Type B pancreatic cell (in vitro differentiated cells): ENCODE results near the gene EPS15. TPM values are rescaled to one million over a fixed set of nuclear protein-coding genes. Genes with fewer than 3 reads are reported as not detected.
A peak's percentile ranks its signal among the peaks of the same experiment; 100 is the strongest.

Experiments used
- DNase-seq: peaks from one replicate; pipeline ENCODE4 v3.0.0; 2021; ENCODE audit warnings: mixed read lengths; ENCODE audit not compliant: unreplicated experiment; ENCODE audit errors: extremely low spot score
- H3K27ac Mint-ChIP-seq: 2 replicates; pipeline ENCODE4 v1.8.0; 2021; ENCODE audit warnings: mild to moderate bottlenecking, mixed read lengths
- H3K27me3 Mint-ChIP-seq: 2 replicates; pipeline ENCODE4 v1.8.0; 2021; ENCODE audit warnings: mixed read lengths
- H3K36me3 Mint-ChIP-seq: 2 replicates; pipeline ENCODE4 v1.8.0; 2021; ENCODE audit warnings: mixed read lengths
- H3K4me1 Mint-ChIP-seq: one replicate; pipeline ENCODE4 v1.8.0; 2021; ENCODE audit warnings: mixed read lengths; ENCODE audit not compliant: unreplicated experiment
- H3K4me3 Mint-ChIP-seq: 2 replicates; pipeline ENCODE4 v1.8.0; 2021; ENCODE audit warnings: mild to moderate bottlenecking, mixed read lengths
- H3K9me3 Mint-ChIP-seq: 2 replicates; pipeline ENCODE4 v1.8.0; 2021; ENCODE audit warnings: mixed read lengths
- total RNA-seq: library from RNA; stranded (reverse); gene quantifications from 2 replicates; pipeline ENCODE4 v1.2.1, GENCODE V29; 2021; ENCODE audit warnings: low replicate concordance
- TF ChIP-seq, protein P1 (sequence below): fragments of 200-600 bp; sonication (generic); conservative IDR thresholded peaks from 2 replicates; pipeline ENCODE4 v1.5.0; 2021; ENCODE audit warnings: antibody characterized with exemption, mild to moderate bottlenecking

EPS15 gene
- total RNA-seq, 1 donor from 2014 or later, result 49.4 TPM

DNA sequence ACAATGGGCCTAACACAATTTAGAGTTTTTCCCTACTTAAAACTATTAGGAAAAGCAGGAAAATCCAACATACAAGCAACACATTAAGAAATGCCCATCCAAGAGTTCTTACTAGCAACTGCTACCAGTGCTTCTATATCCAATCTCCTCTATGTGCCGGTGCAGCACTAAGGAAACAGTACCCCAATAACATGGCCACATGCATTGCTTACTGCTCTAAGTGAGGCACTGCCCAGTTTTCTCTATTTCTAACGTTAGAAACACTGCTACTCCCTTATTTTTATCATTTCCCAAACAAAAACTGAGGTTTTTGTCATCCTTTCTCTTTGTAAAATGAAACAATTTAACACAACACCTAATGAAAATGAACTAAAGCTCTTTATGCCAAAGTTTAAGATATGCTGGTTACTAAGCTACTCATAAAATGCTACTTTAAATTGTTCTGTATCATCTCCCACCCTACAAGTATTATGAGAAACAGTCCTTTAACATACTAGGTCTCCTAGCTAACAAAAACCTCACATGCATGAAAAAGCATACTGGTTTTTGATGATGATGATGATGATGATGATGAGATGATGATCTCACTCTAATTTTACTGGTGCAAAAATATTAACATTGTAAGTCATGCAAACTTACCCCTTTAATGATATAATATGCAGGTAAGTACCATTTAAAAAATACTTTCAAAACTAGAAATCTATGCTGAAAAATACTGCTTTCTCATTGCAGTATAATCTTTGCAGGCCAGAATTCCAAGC lies 98.0 kb downstream of the EPS15 start:
- peaks cover 22% of the 10 kb centered on the region for H3K4me1 Mint-ChIP-seq
- H3K27ac Mint-ChIP-seq, result no peak overlapping the region
- H3K9me3 Mint-ChIP-seq, result no peaks in the 10 kb centered on the region
- peak overlapping the region; percentile 64 for H3K4me3 Mint-ChIP-seq
- DNase-seq, result no peak
- peaks cover 12% of the 10 kb centered on the region for H3K36me3 Mint-ChIP-seq
- TF ChIP-seq, protein P1, sequence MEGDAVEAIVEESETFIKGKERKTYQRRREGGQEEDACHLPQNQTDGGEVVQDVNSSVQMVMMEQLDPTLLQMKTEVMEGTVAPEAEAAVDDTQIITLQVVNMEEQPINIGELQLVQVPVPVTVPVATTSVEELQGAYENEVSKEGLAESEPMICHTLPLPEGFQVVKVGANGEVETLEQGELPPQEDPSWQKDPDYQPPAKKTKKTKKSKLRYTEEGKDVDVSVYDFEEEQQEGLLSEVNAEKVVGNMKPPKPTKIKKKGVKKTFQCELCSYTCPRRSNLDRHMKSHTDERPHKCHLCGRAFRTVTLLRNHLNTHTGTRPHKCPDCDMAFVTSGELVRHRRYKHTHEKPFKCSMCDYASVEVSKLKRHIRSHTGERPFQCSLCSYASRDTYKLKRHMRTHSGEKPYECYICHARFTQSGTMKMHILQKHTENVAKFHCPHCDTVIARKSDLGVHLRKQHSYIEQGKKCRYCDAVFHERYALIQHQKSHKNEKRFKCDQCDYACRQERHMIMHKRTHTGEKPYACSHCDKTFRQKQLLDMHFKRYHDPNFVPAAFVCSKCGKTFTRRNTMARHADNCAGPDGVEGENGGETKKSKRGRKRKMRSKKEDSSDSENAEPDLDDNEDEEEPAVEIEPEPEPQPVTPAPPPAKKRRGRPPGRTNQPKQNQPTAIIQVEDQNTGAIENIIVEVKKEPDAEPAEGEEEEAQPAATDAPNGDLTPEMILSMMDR, result no peak
- H3K27me3 Mint-ChIP-seq, result no peaks in the 10 kb centered on the region

DNA sequence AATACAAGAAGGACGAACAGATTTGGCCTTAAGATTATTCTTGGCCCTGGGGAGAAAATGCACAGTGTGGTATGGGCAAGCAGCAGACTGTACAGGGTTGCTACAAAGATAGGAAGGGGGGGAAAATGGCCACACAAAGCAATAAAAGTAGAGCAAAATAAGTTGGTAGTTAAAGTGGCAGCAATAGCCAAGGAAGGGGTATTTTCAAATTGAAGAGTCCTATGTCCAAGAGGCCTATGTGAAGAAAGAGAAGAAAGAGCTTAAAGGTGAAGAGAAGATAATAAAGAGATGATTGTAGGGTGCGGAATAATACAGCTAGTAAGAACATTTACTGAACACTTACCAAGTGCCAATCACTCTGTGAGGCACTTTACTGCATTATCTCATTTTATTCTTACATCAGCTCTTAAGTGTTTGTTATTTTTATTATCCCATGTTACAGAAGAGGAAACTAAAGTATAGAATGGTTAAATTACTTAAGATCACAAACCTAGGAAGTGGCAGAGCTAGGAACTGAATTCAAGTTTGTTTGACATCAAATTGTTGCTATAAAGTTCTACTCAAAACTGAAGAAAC lies 100.6 kb downstream of the EPS15 start:
- H3K36me3 Mint-ChIP-seq, result peaks cover 14% of the 10 kb centered on the region
- no peak for DNase-seq
- no peak overlapping the region for H3K4me3 Mint-ChIP-seq
- no peaks in the 10 kb centered on the region for H3K9me3 Mint-ChIP-seq
- TF ChIP-seq, protein P1, result no peak
- H3K4me1 Mint-ChIP-seq, result peaks cover 19% of the 10 kb centered on the region
- H3K27ac Mint-ChIP-seq, result no peak overlapping the region
- no peaks in the 10 kb centered on the region for H3K27me3 Mint-ChIP-seq

DNA sequence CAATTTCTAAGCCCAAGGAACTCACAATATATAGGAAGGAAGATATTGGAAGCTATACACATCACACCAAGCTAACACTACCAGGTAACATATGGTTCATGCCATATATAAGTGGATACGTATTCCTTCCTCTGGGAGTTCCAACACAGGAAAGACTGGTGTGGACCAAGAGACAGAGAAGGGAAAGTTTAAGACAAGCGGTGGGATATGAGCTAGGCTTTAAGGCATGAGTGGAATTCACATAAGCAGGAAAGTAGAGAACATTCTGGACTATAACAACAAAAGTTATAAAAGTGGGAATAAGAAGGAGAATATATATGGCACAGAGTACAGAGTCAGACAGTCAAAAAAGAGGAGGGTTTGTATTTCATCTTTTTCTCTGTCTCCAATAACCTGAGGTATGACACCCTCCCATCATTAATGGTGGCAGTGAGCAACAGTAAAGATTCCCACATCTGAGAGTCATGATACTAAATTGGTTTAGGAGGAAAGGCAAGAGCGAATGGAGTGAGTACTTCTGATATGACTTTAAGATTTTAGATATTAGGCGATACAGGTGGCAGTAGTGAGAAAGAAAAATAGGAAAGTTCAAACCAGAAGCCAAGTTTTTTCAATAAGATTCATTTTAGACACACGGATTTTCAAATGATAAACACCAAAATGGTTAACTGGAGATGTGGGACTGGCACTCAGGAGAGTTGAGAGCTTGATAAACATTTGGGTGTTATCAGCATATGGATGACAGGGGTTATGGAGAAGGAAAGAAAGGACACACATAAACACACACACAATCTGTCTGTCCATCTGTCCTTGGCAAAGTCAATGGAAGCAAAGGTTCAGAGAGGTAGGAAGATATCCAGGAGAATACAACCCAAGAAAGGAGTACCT lies 101.3 kb downstream of the EPS15 start:
- Mint-ChIP-seq H3K4me1 (peaks cover 11% of the 10 kb centered on the region), H3K27ac (no peak overlapping the region), H3K9me3 (no peaks in the 10 kb centered on the region), H3K4me3 (no peak overlapping the region), H3K27me3 (no peaks in the 10 kb centered on the region), H3K36me3 (peaks cover 20% of the 10 kb centered on the region)
- no peak for DNase-seq
- TF ChIP-seq, protein P1, result no peak

DNA sequence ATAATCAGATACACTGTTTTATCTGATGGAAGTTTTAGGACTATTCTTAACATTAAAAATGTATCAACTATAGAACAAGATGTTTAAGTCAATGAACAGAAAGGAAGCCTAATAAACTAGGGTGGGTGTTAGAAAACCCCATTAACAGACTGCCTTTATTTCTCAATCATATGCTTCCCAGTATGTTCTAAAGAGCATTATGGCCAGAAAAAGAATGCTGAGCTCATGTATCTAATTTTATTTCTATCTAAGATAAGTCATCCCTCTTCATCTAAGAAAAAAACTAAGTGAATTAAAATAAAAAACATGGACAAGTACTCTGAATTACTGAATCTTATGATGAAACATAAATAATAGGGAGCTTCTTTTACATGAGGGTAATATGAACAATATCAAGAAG lies 102.2 kb downstream of the EPS15 start:
- H3K4me3 Mint-ChIP-seq, result no peak overlapping the region

DNA sequence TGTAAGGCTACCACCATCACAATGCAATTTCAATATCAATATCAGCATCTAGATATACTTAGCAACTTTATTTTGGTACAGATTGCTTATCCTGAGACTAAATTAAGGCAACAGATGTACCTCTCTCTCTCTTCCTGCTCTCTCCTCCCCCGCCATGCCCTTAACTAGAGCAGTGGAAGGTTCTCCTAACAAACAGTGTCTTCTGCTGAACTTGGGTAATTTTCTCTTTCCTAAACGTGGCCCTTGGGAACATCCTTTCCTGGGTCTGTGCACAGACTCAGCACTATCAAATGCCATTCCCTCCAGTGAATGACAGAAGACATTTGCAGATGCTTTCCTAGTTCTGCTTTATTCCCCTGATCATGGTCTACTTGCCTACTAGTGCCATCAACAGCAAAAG lies 103.1 kb downstream of the EPS15 start:
- no peak overlapping the region for H3K27ac Mint-ChIP-seq
- DNase-seq, result no peak
- TF ChIP-seq, protein P1, result no peak
- H3K36me3 Mint-ChIP-seq, result peaks cover 25% of the 10 kb centered on the region
- H3K27me3 Mint-ChIP-seq, result no peaks in the 10 kb centered on the region
- no peaks in the 10 kb centered on the region for H3K9me3 Mint-ChIP-seq
- no peak overlapping the region for H3K4me3 Mint-ChIP-seq
- peaks cover 5% of the 10 kb centered on the region for H3K4me1 Mint-ChIP-seq

More for the DNA sequence above, 102.2 kb downstream of the EPS15 start:
- peaks cover 8% of the 10 kb centered on the region for H3K4me1 Mint-ChIP-seq
- H3K9me3 Mint-ChIP-seq, result no peaks in the 10 kb centered on the region
- TF ChIP-seq, protein P1, result no peak
- H3K27ac Mint-ChIP-seq, result no peak overlapping the region
- no peaks in the 10 kb centered on the region for H3K27me3 Mint-ChIP-seq
- H3K36me3 Mint-ChIP-seq, result peaks cover 22% of the 10 kb centered on the region
- DNase-seq, result no peak
